Measurements from ENCODE around the gene KCTD1.

The KCTD1 gene

GRCh38 chr18:26424428-26425147, 123.8 kb downstream of the KCTD1 start:
- no peak for DNase-seq

DNA sequence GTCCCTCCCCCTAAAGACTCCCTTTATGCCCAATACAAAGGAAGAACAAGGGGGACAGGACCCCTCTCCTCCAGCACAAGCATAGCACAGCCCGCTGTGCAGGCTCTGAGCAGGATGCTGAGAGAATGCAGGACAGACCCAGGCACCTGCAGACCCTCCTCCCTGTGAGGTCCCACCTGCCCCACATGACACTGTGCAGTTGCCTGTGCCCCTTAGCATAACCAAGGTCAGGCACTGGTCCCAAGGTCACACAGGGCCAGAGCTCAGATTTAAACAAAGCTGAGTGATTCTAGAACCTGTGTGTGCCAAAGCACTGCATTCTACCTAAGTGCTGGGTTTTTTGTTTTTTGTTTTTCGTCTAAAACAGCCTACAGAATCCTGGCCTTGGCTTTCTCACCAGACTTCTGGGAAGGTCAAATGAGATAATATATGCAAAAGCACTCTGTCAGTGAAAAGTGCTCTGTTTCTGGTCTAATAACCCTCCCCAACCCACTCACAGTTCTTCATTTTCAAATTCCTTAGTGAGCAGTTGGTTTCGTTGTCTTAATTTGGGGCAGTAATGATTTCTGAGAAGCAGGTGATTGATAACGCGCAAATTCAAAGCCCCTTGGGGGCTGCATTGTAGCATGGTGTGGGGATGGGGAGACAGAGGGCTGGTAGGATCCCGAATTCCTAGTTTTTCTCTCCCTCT, 125.7 kb downstream of the KCTD1 start:
- no peak for DNase-seq

- DNase-seq: no peak
Observed at GRCh38 chr18:26421931-26422330, 126.4 kb downstream of the KCTD1 start.

DNA sequence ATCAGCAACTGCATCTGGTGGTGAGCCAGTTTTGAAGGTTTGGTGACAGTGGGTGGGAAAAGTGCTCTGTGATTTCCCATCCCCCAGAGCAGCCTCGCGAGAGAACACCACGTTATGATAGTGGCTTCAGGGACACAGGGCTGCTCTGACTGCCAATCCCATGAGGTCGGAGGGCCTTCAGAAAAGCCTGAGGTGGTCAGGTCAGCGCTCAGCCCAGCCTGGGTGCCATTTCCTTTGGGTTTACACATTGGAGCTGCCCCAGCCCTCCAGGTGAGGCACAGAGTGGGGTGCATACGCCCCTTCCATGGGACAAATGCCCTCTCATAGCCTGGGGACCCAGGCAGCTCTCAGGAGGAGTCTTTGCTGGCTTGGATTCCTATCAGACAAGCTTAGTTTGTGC, 126.8 kb downstream of the KCTD1 start:
- DNase-seq: no peak

GRCh38 chr18:26419746-26420145, 128.6 kb downstream of the KCTD1 start:
- no peak for DNase-seq

DNA sequence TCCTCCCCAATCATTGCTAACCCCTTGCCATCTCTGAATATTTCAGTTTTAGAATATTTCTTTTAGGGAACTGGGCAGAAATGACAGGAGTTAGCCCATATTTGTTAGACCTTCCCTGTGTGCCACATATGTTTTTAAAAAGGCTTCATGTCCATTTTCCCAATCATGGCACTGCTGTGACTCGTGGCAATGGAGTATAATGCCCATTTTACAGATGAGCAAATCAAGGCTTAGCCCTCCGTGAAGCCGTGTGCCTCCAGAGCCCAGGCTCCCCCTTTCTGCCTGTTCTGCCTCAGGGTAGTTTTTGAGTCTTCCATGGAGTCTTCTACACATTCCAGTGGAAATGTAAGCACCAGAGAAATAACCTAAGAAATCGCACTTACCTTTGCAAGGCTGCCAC, 130.1 kb downstream of the KCTD1 start:
- no peak for DNase-seq

GRCh38 chr18:26417190-26417589, 131.2 kb downstream of the KCTD1 start:
- no peak for DNase-seq

DNA sequence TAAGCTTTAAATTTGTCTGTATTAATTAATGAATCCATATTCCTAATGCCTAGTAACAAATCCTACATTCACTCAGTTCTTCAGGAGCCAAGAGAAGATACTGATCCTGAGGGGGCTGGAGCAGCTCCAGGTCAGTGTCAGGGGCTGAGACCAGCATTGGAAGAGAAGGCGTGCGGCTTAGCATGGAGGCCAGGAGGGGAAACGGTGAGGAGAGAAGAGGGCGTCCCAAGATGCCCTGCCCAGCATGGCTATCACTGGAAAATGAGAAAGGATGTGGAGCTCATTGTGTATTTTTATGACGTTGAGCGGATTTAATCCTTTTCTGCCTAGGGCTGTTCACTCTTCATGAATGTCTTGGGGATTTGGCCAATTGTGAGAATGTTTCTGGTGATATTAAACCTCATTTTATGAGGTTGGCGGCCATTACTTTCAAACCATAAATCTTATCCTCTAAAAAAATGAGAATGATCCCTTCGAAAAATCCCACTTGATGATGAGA, 131.7 kb downstream of the KCTD1 start:
- DNase-seq: no peak

- no peak for DNase-seq
Observed at GRCh38 chr18:26415631-26416030, 132.7 kb downstream of the KCTD1 start.

GRCh38 chr18:26414901-26415440, 133.4 kb downstream of the KCTD1 start:
- no peak for DNase-seq

GRCh38 chr18:26409091-26409490, 139.3 kb downstream of the KCTD1 start:
- no peak for DNase-seq

DNA sequence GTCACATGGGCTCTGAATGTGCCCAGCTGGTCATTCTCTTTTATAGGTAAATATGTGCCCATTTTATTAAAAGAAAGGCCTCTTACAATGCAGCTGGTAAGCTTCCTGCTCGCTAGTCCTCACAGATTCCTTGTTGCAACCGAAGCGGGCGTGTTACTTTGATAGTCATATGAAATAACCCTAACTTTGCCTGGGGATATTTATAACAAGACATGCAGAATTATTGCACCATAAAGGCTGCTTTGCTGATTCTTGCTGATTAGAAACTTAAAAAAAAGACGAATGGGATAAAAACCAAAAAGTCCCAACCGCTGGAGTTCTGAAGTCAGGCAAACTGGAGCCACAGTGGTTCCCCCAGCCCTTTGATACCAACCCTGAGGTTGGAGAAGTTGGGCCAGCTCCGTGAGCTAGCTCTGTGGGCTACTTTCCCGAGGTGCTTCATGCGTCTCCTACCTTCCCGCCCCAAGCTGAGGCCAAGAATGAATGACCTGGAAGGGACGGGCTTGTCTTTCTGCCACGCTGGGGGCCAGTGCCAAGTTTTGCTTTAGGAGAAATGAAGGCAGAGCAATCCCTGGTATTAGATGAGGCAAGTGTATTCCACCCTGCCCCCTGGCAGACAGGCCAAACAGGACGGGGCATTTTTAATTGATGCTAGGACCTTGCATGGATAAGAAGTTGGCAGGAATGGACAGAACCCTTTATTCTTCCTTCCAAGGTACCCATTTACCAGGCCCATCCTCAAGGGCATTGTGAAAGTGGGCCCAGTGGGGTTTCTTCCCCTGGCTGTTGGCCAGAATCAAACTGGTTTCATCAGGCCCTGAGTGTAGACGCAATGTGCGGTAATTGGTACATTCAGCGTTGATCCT, 140.4 kb downstream of the KCTD1 start:
- no peak for DNase-seq

DNA sequence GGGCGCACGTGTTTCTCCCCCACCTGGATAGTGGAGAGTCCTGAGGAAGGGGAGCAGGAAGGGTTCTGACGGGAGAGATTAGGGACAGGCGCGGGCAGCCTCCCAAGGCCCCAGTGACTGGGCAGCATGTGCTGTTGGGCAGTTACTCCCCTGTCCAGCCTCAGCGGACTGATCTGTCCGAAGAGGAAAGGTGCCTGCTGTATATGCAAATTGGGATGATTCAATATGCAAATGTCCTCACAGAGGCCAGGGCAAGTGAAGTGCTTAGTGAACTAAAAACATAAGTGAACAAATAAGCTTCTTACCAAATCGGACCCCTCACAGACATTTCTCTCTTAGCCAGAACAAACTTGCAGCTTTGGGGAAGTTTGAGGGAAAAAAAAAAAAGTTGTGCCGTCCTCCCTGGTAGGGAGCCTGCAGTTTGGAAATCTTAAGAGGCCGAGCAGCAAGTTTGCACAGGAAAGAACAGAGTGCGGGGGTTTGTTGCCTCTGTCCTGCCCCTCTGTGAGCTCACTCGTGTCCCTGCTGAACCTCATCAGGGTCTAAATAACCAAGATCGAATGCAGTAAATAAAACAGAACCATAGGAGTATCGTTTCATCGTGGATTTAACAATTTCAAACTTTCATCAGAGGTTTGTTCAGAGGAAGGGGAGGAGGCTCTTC, 141.4 kb downstream of the KCTD1 start:
- no peak for DNase-seq

DNA sequence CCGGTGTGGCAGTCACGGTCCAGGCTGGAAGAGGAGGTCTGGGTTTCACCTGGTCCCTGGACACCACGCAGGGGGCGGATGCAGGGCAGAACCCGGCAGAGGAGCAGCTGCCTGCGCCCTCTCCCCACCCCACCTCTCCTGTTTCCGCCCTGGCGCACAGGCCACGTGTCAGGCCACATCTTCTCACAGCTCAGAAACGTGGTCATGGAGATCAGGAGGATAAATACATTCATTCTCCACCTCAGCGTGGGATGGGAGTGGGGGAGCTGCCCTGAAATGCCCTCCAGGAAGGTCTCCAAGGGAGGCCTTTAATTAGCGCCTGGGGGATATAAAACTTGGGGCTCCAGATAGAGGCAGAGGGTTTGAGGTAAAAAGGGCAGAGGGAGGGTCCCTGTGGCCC, 142.0 kb downstream of the KCTD1 start:
- no peak for DNase-seq

GRCh38 chr18:26405190-26405801, 143.1 kb downstream of the KCTD1 start:
- DNase-seq: peak in 1 of 2 donors; percentile 13
